Transverse colon (tissue), 4 donors: ENCODE data around the gene GRAP2. TPM values are rescaled to one million over a fixed set of nuclear protein-coding genes. Genes with fewer than 3 reads are reported as not detected.

ENCODE experiments used
- DNase-seq: peaks from one replicate; pipeline ENCODE4 v3.0.0-alpha.2; 2019
- H3K27ac ChIP-seq, 4 donors: fragments of 200-600 bp; sonication (generic); 2 replicates each; pipeline ENCODE4 v1.5.1; 2016 to 2018; ENCODE audit warnings: inconsistent platforms in 4 of 4
- H3K27me3 ChIP-seq: fragments of 200-600 bp; sonication (generic); 2 replicates; pipeline ENCODE4 v1.5.1; 2017; ENCODE audit warnings: inconsistent platforms
- H3K36me3 ChIP-seq, 4 donors: fragments of 200-600 bp; sonication (generic); 2 replicates each; pipeline ENCODE4 v1.5.1; 2017 to 2019; ENCODE audit warnings: inconsistent platforms in 4 of 4
- H3K4me1 ChIP-seq, 4 donors: fragments of 200-600 bp; sonication (generic); 2 replicates each; pipeline ENCODE4 v1.5.1; 2017 to 2020; ENCODE audit warnings: inconsistent platforms in 4 of 4
- H3K4me3 ChIP-seq, 4 donors: fragments of 200-600 bp; sonication (generic); 1 replicate in 1 of 4; 2 replicates in 3 of 4; pipeline versions ENCODE4 v1.5.1 to v1.6.1; 2017 to 2019; ENCODE audit warnings: inconsistent platforms in 4 of 4
- H3K9me3 ChIP-seq, 2 donors: fragments of 200-600 bp; sonication (generic); 2 replicates each; pipeline ENCODE4 v1.5.1; 2017 to 2019; ENCODE audit warnings: inconsistent platforms in 2 of 2
- EP300 ChIP-seq: sonication (generic); formaldehyde crosslinking; IDR thresholded peaks from one replicate; pipeline ENCODE4 v1.6.1; 2017; ENCODE audit warnings: antibody characterized with exemption, low read depth
- POLR2A ChIP-seq: fragments of 450-650 bp; IDR thresholded peaks from one replicate; pipeline ENCODE4 v1.6.1; 2016; ENCODE audit warnings: antibody characterized with exemption, mild to moderate bottlenecking, moderate library complexity
- POLR2AphosphoS5 ChIP-seq, 3 donors: sonication (generic); formaldehyde crosslinking; IDR thresholded peaks; one replicate each; pipeline ENCODE4 v1.6.1; 2016; ENCODE audit warnings: antibody characterized with exemption in 3 of 3
- WGBS, 2 donors: methylation state at CpG; one replicate each; pipeline ENCODE4 v1.1.5; 2018; ENCODE audit warnings: low coverage in 1 of 2; 5-methylcytosine and 5-hydroxymethylcytosine counted together
- in situ Hi-C, 4 donors: fragments of 200-750 bp; cut with MboI; loops; one replicate each; pipeline versions ENCODE4 v1.15.0 to v1.15.1; 2017; ENCODE audit warnings: low sequenced_read_pairs in 3 of 4, low pct_ligation_motif_present in 1 of 4, low pct_unique_long_range_greater_than_20kb in 1 of 4
- intact Hi-C: fragments of 100-400 bp; cut with DNase I; formaldehyde crosslinking; loops from one replicate; pipeline ENCODE4 v1.15.1; 2023; ENCODE audit warnings: low total_unique reads
- total RNA-seq, 4 donors: library from RNA; depleted of rRNA; stranded (reverse); fragments of >200 nt; gene quantifications; one replicate each; pipeline ENCODE4 v1.1.0, GENCODE V29; 2016
- TF ChIP-seq, protein P1 (sequence below), 5 experiments: fragments of 200-600 bp in 3 of 5; fragments of 450-650 bp in 2 of 5; sonication (generic) in 3 of 5; IDR thresholded peaks; 1 replicate in 2 of 5; 2 replicates in 3 of 5; pipeline ENCODE4 v1.5.1; 2016 to 2017; ENCODE audit warnings: antibody characterized with exemption in 5 of 5, inconsistent platforms in 3 of 5, mild to moderate bottlenecking in 2 of 5, moderate library complexity in 1 of 5

GRAP2 gene
- total RNA-seq, 4 donors from 2014 or later, result 0.60 to 28.4 (median 4.9) TPM

- WGBS, 2 donors, result 37% methylated on average over 4 of the region's 6 CpGs; no CpG with 5 or more reads in 1 of the 2 donors
- in situ Hi-C loops, result no loop called here
Observed at GRCh38 chr22:39980596-39980995, 79.7 kb downstream of the GRAP2 start.

DNA sequence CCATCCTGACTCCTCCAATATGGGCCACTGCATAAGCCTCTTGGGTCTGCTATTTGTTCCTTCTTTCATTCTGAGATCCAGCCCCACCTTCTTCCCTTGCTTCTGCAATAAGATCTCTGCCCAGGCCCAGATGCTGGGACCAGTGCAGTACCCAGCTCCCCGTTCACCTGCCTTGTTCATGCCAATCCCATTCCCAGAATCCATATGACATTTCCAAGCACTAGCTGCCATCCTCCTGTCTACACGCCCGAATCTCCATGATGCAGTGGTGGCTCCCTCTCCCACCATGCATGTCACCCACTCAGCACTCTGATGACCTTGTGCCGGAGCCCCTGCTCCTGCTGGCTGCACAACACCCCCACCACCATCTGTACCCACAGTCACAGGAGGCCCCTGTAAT lies 82.5 kb downstream of the GRAP2 start:
- H3K4me1 ChIP-seq, result peaks cover 0 to 8% (median 2%) of the 10 kb centered on the region in 4 donors
- H3K9me3 ChIP-seq, result no peaks in the 10 kb centered on the region
- intact Hi-C loops (no loop called here), in situ Hi-C loops (no loop called here)
- TF ChIP-seq EP300, result no peak
- no peak overlapping the region for H3K4me3 ChIP-seq
- H3K36me3 ChIP-seq, result no peaks in the 10 kb centered on the region
- H3K27me3 ChIP-seq, result no peaks in the 10 kb centered on the region
- H3K27ac ChIP-seq, result no peak overlapping the region
- 64 to 82% methylated on average over 3 to 4 of the region's 4 CpGs for WGBS, 2 donors
- DNase-seq, result no peak

More at GRCh38 chr22:39980596-39980995, 79.7 kb downstream of the GRAP2 start:
- intact Hi-C loops, result no loop called here
- H3K27ac ChIP-seq, result no peak overlapping the region
- no peaks in the 10 kb centered on the region for H3K36me3 ChIP-seq
- no peak for DNase-seq
- no peaks in the 10 kb centered on the region for H3K9me3 ChIP-seq
- no peak for TF ChIP-seq POLR2A
- no peak for TF ChIP-seq EP300
- TF ChIP-seq POLR2AphosphoS5 (IDR thresholded peaks at IDR 0.05), result no peak
- TF ChIP-seq, protein P1, sequence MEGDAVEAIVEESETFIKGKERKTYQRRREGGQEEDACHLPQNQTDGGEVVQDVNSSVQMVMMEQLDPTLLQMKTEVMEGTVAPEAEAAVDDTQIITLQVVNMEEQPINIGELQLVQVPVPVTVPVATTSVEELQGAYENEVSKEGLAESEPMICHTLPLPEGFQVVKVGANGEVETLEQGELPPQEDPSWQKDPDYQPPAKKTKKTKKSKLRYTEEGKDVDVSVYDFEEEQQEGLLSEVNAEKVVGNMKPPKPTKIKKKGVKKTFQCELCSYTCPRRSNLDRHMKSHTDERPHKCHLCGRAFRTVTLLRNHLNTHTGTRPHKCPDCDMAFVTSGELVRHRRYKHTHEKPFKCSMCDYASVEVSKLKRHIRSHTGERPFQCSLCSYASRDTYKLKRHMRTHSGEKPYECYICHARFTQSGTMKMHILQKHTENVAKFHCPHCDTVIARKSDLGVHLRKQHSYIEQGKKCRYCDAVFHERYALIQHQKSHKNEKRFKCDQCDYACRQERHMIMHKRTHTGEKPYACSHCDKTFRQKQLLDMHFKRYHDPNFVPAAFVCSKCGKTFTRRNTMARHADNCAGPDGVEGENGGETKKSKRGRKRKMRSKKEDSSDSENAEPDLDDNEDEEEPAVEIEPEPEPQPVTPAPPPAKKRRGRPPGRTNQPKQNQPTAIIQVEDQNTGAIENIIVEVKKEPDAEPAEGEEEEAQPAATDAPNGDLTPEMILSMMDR (IDR thresholded peaks at IDR 0.05), result no peak
- H3K4me1 ChIP-seq, result peaks cover 0 to 5% (median under 1%) of the 10 kb centered on the region in 4 donors
- H3K4me3 ChIP-seq, result no peak overlapping the region
- H3K27me3 ChIP-seq, result peaks cover 15% of the 10 kb centered on the region

GRCh38 chr22:39984006-39984405 lies 83.1 kb downstream of the GRAP2 start:
- in situ Hi-C loops (no loop called here), intact Hi-C loops (no loop called here)
- Histone ChIP-seq H3K36me3 (no peaks in the 10 kb centered on the region), H3K9me3 (no peaks in the 10 kb centered on the region), H3K27ac (no peak overlapping the region), H3K4me3 (no peak overlapping the region), H3K27me3 (no peaks in the 10 kb centered on the region), H3K4me1 (peaks cover 0 to 8% (median 2%) of the 10 kb centered on the region in 4 donors)
- 83% methylated on average over 2 of the region's 2 CpGs; no CpG with 5 or more reads in 1 of the 2 donors for WGBS, 2 donors
- DNase-seq, result no peak
- no peak for TF ChIP-seq EP300
- no peak for TF ChIP-seq POLR2AphosphoS5 (IDR thresholded peaks at IDR 0.05)
- TF ChIP-seq, protein P1 (IDR thresholded peaks at IDR 0.05), result no peak
- TF ChIP-seq POLR2A, result no peak

- no peak for DNase-seq
- Histone ChIP-seq H3K27me3 (no peaks in the 10 kb centered on the region), H3K36me3 (no peaks in the 10 kb centered on the region), H3K27ac (no peak overlapping the region), H3K4me1 (peaks cover 0 to 8% (median 2%) of the 10 kb centered on the region in 4 donors), H3K9me3 (no peaks in the 10 kb centered on the region), H3K4me3 (no peak overlapping the region)
- intact Hi-C loops, result no loop called here
- TF ChIP-seq POLR2AphosphoS5 (IDR thresholded peaks at IDR 0.05) (no peak), POLR2A (no peak), EP300 (no peak)
- in situ Hi-C loops, result no loop called here
- WGBS, 2 donors, result 74% methylated on average over 2 of the region's 2 CpGs; no CpG with 5 or more reads in 1 of the 2 donors
Observed at GRCh38 chr22:39984746-39985145, 83.9 kb downstream of the GRAP2 start.

DNA sequence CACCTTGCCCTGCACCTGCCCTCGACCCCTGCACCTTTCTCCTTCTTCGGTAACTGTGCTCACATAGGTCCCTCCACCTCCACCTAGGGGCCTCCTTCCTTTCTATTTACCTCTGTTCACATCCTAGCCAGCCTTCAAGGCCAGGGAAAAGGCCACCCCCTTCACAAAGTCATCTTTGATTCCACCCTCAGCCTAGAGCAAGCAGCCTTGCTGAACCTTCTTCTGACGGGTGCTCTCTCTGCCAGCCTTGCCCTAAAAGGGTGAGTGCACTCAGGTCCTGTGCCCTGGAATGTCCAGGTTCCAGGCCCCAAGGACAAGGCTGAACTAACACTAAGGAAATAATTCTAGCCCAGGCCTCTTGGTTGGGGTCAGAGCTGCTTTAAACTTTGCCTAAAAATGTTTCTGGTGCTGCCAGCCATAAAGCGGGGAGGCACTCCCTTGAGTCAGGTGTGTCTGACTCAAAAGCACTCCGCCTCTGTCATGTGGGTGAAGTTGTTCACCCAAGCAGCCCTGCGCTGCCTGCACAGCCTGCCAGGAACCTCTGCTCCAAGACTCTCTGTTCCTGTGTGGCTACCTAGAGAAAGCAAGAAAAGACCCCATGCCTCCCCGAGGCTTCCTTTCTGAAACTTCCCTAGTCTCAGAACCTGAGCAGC lies 84.6 kb downstream of the GRAP2 start:
- Histone ChIP-seq H3K27me3 (no peaks in the 10 kb centered on the region), H3K27ac (no peak overlapping the region), H3K4me1 (peaks cover 0 to 8% (median 2%) of the 10 kb centered on the region in 4 donors), H3K36me3 (no peaks in the 10 kb centered on the region), H3K9me3 (no peaks in the 10 kb centered on the region), H3K4me3 (no peak overlapping the region)
- 43% methylated on average over 7 of the region's 7 CpGs; no CpG with 5 or more reads in 1 of the 2 donors for WGBS, 2 donors
- in situ Hi-C loops, result no loop called here
- intact Hi-C loops, result no loop called here
- TF ChIP-seq POLR2AphosphoS5 (IDR thresholded peaks at IDR 0.05) (no peak), POLR2A (no peak), EP300 (no peak)
- TF ChIP-seq, protein P1 (IDR thresholded peaks at IDR 0.05), result no peak
- DNase-seq, result peak; percentile 42
